Stimulated activated CD4-positive, alpha-beta T cell treated with anti-CD3 and anti-CD28 coated beads, Interleukin-4, amount 100 ng/mL, for 48 hours (primary cell): Measurements from ENCODE around the gene FRMD8.

Experiments
- DNase-seq, 2 donors: peaks; one replicate each; pipeline ENCODE4 v3.0.0-alpha.2; 2020; ENCODE audit warnings: low read depth in 2 of 2

FRMD8 gene

DNA sequence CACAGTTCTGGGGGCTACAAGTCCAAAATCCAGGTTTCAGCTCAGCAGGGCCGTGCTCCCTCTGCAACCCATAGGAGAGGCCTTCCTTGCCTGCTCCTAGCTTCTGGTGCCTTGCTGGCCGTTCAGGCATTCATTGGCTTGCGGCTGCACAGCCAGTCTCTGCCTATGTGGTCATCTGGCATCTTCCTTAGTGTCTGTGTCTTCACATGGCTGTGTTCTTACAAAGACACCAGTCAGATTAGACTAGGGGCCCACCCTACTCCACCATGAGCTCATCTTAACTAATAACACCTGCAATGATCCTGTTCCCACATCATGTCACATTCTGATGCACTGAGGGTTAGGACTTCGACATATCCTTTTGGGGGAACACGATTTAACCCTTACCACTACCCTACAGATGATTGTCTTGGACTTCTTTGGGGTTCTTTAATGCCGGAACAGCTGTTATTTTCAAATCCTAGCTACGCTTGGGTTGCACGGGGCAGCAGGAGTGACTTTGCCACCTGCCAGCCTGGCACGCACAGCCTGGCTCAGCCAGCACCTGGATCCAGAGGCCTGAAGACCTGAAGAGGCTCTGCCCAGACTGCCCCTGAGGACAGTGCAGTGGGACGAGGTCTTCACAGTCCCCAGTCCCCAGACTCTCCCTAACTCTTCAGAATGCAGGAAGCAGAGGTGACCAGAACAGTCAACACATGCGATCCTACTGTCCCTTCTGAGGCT is 28.5 kb downstream of the FRMD8 start:
- DNase-seq = no peak

DNA sequence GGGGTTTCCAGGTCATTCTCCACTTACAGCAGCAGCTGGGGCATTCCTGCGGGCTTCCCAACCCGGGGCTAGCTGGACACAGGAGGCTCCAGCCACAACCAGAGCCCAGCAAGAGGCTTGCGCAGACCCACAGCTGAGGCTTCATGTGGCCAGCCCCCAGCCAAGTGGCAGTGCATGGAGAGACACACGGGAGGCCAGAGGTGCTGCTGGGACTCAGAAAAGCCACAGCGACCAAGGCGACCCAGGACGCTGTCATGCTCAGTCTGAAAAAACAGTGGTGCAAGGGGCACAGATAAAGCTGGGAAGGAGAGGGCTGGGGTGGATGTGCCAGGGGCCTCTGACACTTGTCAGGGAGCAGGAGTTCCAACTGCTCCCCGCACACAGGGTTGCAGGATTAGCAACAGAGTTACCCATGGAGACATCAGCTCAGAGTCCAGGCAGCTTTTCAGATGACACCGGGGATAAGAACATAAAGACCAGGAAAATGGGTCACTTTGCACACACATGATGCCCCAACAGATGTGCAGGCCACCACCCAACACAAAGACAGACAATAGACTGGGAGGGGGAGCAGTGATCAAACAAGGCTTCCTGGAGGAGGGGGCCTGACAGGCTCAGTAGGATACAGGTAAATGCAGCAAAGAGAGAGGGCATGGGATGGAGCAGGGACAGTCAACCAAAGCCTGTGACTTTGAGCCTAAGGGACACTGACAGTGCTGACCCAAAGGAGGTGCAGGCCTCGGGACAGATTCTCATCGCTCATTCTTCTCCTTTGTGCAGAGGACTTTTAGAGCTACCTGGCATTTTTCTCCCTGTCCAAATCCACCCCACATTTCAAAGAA is 29.3 kb downstream of the FRMD8 start:
- DNase-seq = no peak

DNA sequence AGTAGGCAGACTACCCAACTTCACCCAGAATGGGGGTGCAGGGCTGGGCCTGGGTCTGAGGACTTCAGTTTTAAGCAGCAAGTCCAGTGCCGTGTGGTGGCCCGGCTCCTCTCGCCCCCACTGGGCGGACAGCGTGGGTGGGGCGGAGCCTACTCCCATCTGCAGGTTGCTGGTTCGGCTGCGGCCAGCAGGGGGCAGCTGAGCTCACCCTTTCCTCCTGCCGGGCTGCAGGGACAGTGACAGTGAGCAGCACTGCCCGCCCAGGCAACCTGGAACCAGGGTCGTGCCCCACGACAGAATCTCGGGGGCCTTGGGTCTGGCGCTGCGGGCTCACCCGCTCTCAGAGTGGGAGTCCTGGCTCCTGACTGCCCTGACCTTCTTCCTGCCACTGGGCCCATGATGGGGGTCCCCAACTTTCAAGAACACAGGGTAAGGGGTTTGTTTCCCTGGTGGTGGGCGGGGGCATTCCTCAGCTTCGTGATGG is 29.9 kb downstream of the FRMD8 start:
- DNase-seq = peak; percentile 91 to 95

DNA sequence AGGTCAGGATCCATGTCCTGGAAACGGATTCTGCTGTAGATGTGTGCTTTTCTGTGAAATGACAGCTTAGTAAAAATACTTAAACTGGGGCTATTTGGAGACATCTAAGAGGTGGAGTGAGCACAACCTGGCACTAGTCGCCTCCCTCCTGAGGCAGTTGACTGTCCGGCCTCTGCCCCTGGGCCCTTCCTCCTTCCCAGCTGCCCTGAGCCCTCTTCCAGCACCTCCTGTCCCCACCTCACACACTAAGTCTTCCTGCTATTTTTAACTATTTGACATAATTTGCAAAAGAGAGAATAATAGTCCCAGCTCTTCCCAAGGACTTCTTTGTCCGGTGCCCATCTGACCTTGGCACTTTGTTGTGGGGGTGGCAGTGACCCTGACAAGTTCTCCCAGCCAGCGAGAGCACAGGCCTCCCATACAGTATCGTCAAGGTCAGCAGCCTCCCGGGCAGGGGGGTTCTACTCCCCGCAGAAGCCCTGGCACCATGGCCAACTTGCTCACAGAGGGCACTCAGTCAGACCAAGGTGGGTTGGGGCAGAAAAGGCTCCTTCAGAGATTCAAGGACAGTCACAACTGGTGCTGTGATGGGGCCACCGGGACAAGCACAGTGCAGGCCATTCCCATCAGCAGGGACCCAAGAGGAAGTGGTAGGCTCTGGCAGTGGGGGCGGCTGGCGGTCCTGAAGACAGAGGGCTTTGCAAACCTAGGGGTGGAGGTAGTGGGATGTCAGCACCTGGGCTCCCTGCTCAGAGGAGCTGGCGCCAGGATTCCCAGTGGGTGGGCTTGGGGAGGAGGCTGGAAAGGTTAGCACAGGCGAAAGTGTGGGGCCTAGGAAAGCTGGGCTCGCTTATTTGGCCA is 30.6 kb downstream of the FRMD8 start:
- no peak for DNase-seq

DNA sequence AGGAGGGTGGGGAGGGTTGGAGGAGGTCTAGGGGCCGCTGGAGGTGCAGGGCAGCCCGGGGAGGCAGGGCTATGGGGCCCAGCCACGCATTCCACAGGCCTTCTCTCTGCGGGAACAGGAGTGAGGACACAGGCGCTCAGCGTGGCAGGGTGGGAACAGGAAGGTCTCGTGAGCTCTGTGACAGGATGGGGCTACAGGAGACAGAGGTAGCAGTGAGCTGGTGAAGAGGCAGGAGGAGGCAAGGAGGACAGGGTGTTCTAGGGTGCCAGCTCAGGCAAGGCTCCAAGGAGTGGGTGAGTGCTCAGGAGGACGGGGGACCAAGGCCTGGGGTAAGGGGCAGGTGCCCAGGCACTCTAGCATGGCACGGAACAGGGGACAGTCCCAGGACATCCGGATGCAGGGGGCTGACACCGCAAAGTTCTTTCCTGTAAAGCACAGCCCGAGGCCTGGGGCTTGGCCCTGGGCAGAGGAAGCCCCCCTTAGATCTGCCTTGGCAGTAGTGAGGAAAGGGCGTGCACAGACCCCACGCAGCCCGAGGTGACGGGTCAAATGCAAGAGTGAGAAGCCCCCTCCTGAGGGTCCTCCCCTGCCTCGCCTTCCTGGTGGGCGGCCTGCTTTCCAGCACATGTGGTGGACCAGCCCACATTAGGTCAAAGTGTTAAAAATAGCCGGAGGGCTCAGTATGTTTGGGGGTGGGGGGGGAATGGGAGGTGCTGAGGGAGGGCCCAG is 31.4 kb downstream of the FRMD8 start:
- DNase-seq = no peak

DNA sequence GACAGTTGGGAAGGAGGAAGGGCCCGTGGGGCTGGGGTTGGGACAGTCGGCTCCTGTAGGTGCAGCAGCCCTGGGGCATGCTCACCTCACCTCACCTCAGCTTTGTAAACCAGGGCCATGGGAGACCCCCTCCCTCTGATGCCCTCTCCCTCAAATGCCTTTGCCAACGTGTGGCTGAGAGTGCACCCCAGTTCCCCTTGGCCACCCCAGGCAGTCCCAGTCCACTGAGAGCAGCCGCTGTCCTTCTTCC is 31.9 kb downstream of the FRMD8 start:
- DNase-seq = no peak

DNA sequence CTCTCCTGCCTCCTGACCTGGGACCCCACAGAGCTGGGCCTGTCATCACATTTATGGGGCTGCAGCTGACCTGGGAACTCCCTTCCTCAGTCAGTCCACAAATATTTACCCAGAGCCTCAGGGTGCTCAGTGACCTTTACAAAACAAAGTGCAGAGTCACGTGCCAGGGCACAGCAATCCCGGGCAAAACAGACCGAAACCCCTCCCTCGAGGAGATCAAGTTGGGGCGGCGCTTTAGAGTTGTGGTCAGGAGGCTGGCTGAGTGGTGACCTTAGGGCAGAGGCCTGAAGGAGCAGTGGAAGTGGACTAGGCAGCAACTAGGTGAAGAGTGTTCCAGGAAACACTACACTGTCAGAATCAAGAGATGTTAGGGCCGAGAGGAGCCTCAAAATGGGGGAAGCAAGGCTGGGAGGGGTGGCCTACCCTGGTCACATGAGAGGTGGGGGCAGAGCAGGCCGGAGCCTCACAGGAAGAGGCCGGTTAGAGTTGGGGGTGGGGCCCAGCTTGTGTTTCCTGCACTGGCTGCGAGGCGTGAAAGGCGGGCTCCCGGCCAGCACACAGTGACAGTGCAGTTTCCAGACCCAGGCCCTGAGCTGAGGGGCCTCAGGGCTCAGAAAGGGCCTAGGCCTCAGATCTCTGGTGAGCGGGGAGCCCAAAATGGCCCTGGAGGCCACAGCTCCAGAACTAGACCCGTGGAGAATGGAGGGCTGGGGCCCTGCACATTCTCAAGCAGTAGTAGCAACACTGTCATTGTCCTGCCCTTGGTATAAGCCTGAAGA is 32.4 kb downstream of the FRMD8 start:
- DNase-seq = peak; percentile 86 to 93

DNA sequence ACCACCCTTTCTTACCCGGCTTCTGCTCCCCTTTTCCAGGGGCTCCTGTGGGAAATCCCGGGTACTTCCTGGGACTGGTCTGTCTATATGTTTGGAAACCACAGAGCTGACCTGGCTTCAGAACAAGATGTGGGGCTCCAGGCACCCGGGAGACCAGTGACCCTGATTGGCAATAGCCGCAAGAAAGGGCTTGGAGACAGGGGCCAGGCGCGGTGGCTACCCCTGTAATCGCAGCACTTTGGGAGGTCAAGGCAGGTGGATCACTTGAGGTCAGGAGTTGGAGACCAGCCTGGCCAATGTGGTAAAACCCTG is 33.0 kb downstream of the FRMD8 start:
- DNase-seq = no peak

DNA sequence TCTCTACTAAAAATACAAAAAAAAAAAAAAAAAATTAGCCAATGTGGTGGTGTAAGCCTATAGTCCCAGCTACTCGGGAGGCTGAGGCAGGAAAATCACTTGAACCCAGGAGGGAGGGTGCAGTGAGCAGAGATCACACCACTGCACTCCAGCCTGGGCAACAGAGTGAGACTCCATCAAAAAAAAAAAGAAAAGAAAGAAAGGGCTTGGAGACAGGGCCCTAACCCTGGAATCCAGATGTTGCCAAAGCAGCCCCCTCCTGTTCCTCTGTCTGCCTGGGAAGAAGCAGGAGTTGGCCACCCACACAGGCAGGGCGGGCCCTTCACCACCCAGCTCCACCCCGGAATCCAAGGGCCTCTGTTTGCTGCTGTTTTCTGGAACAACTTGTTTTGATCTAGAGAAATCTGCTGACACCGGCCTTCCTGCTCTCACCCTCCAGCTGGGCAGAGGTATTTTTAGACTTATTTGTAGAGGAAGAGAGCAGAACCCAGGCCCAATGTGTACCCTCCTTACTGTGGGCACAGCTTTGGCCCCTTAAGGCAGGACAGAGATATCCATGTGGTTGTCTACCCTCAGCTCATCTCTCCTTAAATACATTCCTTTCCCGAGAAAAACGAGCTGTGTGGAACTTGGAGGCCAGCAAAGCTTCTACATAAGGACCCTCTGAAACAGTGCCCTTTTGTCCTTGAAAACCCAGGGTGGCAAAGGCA is 33.5 kb downstream of the FRMD8 start:
- peak; percentile 40 to 72 for DNase-seq

DNA sequence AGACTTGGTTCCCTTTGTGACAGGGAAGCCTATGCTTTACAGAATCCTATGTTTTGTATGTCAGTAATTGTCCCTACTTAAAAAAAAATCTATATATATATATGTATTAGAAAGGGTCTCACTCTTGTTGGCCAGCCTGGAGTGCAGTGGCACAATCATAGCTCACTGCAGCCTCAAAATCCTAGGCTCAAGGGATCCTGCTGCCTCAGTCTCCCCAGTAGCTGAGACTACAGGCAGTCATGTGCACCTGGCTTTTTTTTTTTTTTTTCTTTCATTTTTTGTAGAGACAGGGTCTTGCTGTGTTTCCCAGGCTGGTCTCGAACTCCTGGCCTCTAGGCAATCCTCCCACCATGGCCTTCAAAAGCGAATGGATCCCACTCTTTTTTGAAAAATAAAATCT is 34.1 kb downstream of the FRMD8 start:
- DNase-seq = no peak

DNA sequence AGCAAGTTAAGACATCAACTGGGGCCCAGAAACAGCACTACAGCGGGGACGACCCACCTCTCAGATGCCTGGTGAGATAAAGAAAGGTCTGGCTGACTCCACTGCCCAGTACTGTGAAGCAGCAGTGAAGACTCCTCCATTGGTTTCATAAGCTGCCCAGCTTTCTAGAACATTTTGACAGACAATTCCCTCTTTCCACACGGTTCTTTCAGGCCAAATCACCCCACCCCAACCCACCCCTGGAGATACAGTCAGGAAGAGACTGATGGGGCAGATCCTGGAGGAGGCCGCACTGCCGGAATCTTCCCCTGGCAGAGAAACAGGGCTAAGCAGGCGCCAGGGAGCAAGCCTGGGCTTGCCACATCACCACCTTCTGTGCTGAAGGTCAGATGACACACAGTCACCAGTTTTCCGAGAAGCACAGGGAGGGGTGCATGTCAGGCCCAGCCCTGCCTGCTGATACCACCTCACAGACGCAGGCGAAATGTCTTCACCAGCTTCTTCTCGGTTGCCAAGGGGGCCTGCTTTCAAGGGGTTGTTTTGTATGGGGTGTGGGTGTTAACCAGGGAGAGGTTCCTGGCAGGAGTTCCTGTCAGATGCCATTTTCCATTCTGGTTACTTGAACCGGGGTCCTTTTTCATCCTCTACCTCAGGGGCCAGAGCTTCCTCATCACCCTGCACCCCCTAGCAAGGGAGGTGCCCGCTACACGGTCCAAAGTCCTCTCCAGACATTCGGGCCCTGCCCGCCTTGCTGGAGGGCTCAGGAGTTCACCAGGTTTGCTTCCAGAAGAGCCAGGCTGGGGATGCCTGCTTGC is 34.7 kb downstream of the FRMD8 start:
- peak; percentile 72 to 84 for DNase-seq

DNA sequence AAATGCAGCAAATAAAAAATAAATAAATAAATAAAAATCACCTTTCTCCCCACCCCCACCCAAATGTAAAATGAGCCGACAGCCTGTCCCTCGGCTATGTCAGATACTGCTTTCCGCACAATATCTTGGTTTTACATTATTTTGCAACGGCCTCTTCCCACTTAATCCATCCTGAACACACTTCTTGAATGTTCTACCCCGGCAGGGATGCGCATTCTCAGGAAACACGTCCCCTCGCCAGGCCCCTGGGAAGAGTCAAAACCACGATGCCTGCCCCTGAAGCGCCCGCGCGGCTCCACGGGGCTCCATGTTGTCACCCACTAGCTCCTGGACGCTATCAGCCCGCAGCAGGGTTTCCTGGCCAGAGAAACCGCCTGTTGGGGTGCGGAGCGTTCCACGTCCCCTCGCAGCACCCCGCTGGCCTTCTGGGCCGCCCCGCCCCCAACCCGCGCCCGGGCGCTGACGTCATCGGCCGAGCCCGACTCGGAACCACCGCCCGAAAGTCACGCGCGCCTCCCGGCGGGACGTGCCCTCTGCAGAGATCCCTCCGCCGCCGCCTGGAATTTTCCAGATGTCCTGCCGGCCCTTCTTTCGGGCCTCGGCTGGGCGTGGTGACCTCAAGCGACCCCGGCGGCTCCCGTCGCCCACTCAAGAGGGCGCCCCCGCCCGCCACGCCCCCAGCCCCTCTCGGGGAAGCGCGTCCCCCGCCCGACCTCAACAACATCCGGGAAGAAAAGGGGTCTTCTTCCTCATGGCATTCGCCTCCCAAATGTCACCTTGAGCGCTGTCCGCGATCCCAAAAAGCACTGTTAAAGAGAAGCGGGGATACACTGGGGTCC is 35.6 kb downstream of the FRMD8 start:
- DNase-seq = peak; percentile 96 to 97

DNA sequence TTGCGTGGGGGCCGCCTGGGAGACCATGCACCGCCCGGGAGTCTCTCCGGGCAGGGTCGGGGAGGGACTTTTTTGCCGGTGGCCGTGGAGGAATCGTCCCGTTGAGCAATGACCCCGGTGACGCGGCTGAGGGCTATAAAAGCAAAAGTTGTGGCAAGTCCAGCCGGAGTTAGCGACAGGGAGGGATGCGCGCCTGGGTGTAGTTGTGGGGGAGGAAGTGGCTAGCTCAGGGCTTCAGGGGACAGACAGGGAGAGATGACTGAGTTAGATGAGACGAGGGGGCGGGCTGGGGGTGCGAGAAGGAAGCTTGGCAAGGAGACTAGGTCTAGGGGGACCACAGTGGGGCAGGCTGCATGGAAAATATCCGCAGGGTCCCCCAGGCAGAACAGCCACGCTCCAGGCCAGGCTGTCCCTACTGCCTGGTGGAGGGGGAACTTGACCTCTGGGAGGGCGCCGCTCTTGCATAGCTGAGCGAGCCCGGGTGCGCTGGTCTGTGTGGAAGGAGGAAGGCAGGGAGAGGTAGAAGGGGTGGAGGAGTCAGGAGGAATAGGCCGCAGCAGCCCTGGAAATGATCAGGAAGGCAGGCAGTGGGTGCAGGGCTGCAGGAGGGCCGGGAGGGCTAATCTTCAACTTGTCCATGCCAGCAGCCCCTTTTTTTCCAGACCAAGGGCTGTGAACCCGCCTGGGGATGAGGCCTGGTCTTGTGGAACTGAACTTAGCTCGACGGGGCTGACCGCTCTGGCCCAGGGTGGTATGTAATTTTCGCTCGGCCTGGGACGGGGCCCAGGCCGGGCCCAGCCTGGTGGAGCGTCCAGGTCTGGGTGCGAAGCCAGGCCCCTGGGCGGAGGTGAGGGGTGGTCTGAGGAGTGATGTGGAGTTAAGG is 36.4 kb downstream of the FRMD8 start, which contains the start of gene NEAT1:
TSS of gene NEAT1 (plus strand) at position 166 of the 883 bp plus-strand sequence.
- peak; percentile 89 to 93 for DNase-seq

DNA sequence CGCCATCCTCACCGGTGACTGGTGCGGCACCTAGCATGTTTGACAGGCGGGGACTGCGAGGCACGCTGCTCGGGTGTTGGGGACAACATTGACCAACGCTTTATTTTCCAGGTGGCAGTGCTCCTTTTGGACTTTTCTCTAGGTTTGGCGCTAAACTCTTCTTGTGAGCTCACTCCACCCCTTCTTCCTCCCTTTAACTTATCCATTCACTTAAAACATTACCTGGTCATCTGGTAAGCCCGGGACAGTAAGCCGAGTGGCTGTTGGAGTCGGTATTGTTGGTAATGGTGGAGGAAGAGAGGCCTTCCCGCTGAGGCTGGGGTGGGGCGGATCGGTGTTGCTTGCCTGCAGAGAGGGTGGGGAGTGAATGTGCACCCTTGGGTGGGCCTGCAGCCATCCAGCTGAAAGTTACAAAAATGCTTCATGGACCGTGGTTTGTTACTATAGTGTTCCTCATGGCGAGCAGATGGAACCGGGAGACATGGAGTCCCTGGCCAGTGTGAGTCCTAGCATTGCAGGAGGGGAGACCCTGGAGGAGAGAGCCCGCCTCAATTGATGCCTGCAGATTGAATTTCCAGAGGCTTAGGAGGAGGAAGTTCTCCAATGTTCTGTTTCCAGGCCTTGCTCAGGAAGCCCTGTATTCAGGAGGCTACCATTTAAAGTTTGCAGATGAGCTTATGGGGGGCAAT is 37.2 kb downstream of the FRMD8 start:
- DNase-seq = peak in 1 of 2 donors; percentile 35

DNA sequence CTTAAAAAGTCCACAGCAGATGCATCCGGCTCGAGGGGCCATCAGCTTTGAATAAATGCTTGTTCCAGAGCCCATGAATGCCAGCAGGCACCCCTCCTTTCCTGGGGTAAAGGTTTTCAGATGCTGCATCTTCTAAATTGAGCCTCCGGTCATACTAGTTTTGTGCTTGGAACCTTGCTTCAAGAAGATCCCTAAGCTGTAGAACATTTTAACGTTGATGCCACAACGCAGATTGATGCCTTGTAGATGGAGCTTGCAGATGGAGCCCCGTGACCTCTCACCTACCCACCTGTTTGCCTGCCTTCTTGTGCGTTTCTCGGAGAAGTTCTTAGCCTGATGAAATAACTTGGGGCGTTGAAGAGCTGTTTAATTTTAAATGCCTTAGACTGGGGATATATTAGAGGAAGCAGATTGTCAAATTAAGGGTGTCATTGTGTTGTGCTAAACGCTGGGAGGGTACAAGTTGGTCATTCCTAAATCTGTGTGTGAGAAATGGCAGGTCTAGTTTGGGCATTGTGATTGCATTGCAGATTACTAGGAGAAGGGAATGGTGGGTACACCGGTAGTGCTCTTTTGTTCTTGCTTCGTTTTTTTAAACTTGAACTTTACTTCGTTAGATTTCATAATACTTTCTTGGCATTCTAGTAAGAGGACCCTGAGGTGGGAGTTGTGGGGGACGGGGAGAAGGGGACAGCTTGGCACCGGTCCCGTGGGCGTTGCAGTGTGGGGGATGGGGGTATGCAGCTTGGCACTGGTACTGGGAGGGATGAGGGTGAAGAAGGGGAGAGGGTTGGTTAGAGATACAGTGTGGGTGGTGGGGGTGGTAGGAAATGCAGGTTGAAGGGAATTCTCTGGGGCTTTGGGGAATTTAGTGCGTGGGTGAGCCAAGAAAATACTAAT is 38.0 kb downstream of the FRMD8 start:
- peak; percentile 66 to 68 for DNase-seq
